Sigmoid colon (tissue), 4 donors: ENCODE measurements around the gene HECW1.

Experiments
- EP300 ChIP-seq, 4 donors: sonication (generic); formaldehyde crosslinking; IDR thresholded peaks; one replicate each; pipeline ENCODE4 v1.6.1; 2017; ENCODE audit warnings: antibody characterized with exemption in 4 of 4
- TF ChIP-seq, protein P1 (sequence below), 4 experiments: fragments of 450-650 bp in 3 of 4; fragments of 200-600 bp in 1 of 4; IDR thresholded peaks; one replicate each; pipeline ENCODE4 v1.5.1; 2016 to 2019; ENCODE audit warnings: antibody characterized with exemption in 4 of 4, mild to moderate bottlenecking in 3 of 4, moderate library complexity in 2 of 4

DNA sequence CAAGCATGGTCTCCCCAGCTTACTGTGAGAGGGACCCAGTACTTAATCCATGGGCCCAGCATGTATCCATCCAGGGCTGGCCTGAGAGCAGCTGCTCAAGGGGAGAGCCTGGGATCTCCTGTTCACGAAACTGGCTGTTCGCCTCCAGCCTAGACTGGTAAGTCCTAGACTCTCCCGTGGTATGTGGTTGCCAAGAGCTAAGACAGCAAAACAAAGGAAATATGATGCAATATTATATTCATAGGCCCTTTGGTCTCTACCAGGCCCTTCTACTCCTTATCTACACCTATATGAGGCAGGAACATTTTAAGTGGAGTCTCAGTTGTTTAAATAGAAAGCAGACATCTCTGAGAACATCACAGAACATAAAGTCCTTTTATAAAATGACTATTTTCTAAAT, 441.6 kb downstream of the HECW1 start:
- TF ChIP-seq, protein P1, sequence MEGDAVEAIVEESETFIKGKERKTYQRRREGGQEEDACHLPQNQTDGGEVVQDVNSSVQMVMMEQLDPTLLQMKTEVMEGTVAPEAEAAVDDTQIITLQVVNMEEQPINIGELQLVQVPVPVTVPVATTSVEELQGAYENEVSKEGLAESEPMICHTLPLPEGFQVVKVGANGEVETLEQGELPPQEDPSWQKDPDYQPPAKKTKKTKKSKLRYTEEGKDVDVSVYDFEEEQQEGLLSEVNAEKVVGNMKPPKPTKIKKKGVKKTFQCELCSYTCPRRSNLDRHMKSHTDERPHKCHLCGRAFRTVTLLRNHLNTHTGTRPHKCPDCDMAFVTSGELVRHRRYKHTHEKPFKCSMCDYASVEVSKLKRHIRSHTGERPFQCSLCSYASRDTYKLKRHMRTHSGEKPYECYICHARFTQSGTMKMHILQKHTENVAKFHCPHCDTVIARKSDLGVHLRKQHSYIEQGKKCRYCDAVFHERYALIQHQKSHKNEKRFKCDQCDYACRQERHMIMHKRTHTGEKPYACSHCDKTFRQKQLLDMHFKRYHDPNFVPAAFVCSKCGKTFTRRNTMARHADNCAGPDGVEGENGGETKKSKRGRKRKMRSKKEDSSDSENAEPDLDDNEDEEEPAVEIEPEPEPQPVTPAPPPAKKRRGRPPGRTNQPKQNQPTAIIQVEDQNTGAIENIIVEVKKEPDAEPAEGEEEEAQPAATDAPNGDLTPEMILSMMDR (IDR thresholded peaks at IDR 0.05), result no peak
- no peak for TF ChIP-seq EP300 (IDR thresholded peaks at IDR 0.05)
